PC-3 (cell line): Measurements from ENCODE around the gene C8B.

Experiments used
- EZH2 ChIP-seq: fragments of 300-600 bp; sonication (generic); IDR thresholded peaks from one replicate; pipeline ENCODE4 v1.6.1; 2017; ENCODE audit warnings: antibody characterized with exemption, mild to moderate bottlenecking, low read length; ENCODE audit not compliant: unreplicated experiment
- EZH2phosphoT487 ChIP-seq: fragments of 300-600 bp; sonication (generic); IDR thresholded peaks from 2 replicates; pipeline ENCODE4 v1.6.1; 2018; ENCODE audit warnings: mild to moderate bottlenecking, antibody characterized with exemption, low read length, borderline replicate concordance
- TF ChIP-seq, protein P1 (sequence below): fragments of 300-600 bp; sonication (generic); conservative IDR thresholded peaks from 2 replicates; pipeline ENCODE4 v1.5.1; 2017; ENCODE audit warnings: antibody characterized with exemption, low read depth, mild to moderate bottlenecking, low read length

DNA sequence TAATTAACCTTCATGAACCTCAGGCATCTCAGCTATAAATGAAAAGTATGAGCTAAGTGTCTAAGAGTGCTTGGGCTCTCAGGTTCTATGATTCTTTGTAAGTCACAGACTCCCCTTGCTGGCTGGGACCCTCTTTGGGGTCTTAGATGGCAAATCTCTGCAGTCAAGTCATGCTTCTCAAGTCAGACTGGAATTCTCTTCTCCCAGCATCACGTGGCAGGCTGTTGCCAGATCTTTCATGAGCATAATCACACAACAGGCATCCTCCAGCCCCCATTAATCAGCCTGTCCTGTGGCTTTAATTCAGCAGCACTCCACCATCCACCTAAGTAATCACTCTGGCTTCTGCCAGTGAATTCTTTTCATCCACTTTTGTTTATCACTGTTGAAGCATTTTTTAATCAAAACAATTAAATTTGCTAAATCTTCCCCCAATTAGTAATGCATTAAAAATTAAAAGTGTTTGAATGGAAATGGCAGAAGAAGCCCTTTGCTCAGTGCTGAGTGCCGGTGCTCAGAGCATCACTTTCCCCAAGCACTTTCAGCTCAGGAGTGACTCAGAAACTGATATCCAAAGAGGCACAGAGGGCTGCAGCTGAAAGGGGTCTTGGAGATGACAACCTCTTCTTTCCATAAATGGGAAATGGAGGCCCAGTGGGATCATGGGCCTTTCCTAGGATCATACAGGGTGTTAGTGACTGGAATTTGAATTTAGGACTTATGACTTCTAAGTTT is 61.0 kb downstream of the C8B start:
- no peak for TF ChIP-seq EZH2
- TF ChIP-seq, protein P1, sequence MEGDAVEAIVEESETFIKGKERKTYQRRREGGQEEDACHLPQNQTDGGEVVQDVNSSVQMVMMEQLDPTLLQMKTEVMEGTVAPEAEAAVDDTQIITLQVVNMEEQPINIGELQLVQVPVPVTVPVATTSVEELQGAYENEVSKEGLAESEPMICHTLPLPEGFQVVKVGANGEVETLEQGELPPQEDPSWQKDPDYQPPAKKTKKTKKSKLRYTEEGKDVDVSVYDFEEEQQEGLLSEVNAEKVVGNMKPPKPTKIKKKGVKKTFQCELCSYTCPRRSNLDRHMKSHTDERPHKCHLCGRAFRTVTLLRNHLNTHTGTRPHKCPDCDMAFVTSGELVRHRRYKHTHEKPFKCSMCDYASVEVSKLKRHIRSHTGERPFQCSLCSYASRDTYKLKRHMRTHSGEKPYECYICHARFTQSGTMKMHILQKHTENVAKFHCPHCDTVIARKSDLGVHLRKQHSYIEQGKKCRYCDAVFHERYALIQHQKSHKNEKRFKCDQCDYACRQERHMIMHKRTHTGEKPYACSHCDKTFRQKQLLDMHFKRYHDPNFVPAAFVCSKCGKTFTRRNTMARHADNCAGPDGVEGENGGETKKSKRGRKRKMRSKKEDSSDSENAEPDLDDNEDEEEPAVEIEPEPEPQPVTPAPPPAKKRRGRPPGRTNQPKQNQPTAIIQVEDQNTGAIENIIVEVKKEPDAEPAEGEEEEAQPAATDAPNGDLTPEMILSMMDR = no peak
- no peak for TF ChIP-seq EZH2phosphoT487
